Measurements from ENCODE around the gene ZNF446. TPM values are rescaled to one million over a fixed set of nuclear protein-coding genes. Genes with fewer than 3 reads are reported as not detected.

The ZNF446 gene
- total and polyA plus RNA-seq, 9 of the 15 experiments (the other 6 are each of a cell fraction or from before 2014, with no cell fraction given): 0.07 to 4.8 (median 1.2) TPM

- TF ChIP-seq SIX5 (IDR thresholded peaks at IDR 0.05; ENCODE audit: borderline replicate concordance in 1 of 2, insufficient read depth in 1 of 2, low read depth in 1 of 2, low read length in 2 of 2) (peak; percentile 45 to 55; a peak in 3 of 4 replicates), ZNF165 (CRISPR knock-in tag; IDR thresholded peaks at IDR 0.05; ENCODE audit: borderline replicate concordance) (no peak), TAF1 (IDR thresholded peaks at IDR 0.05; ENCODE audit: control insufficient read depth, extremely low read depth, insufficient read depth, low read length, severe bottlenecking) (peak; percentile 62), E2F3 (CRISPR knock-in tag; IDR thresholded peaks at IDR 0.05) (peak; percentile 79; the same call in 1 of the 2 replicates), CBX2 (IDR thresholded peaks at IDR 0.05; ENCODE audit: insufficient read depth, low read length, poor library complexity, severe bottlenecking) (no peak), TARDBP (IDR thresholded peaks at IDR 0.05) (peak; percentile 29; the same call in 1 of the 2 replicates), MGA (IDR thresholded peaks at IDR 0.05) (peak; percentile 52; the same call in 1 of the 2 replicates), DLX4 (CRISPR knock-in tag; IDR thresholded peaks at IDR 0.05) (no peak), ZNF133 (CRISPR knock-in tag; IDR thresholded peaks at IDR 0.05) (0 out of 2 replicates have a peak, but pooled peaks have one; percentile 1), NCOA6 (IDR thresholded peaks at IDR 0.05) (no peak; the same call in 1 of the 2 replicates), SUPT5H (IDR thresholded peaks at IDR 0.05) (peak; percentile 79), ZFX (CRISPR knock-in tag; IDR thresholded peaks at IDR 0.05) (peak; percentile 57), TFE3 (CRISPR knock-in tag; IDR thresholded peaks at IDR 0.05) (peak; percentile 99)
These were observed 9.2 kb upstream of the ZNF446 start, which contains the start of gene ZNF324 (continued) for GRCh38 chr19:58466760-58467589.
